GM12878 (cell line): Measurements from ENCODE around the gene POU2F3. TPM values are rescaled to one million over a fixed set of nuclear protein-coding genes. Genes with fewer than 3 reads are reported as not detected.
A peak's percentile ranks its signal among the peaks of the same experiment; 100 is the strongest.

Source experiments
- ATAC-seq: fragments of 200-7000 bp; cut with Tn5 transposase; 3 replicates; pipeline ENCODE4 v1.9.1; 2020; ENCODE audit warnings: mild to moderate bottlenecking, moderate library complexity
- BruUV-seq: library from RNA; stranded (reverse); fragments of 400-500 nt; replicated peaks from 2 replicates; lab custom pipeline; 2021; lab: Mats Ljungman, UMichigan
- CTCF ChIA-PET: fragments of 300-600 bp; sonication (Branson Sonifier 250); formaldehyde crosslinking; extraction: SDS; loops from one replicate; lab custom pipeline; 2021; ENCODE audit warnings: inconsistent platforms; lab: Yijun Ruan, JAX
- POLR2A ChIA-PET: fragments of 350-600 bp; formaldehyde crosslinking; extraction: SDS; loops from one replicate; lab custom pipeline; 2021; ENCODE audit warnings: inconsistent platforms; lab: Charles Lee
- RAD21 ChIA-PET: fragments of 300-600 bp; sonication (Branson Sonifier 250); formaldehyde crosslinking; loops from one replicate; lab custom pipeline; 2023; ENCODE audit warnings: antibody characterized with exemption; ENCODE audit not compliant: unreplicated experiment; lab: Charles Lee
- SMC1A ChIA-PET: fragments of 300-600 bp; sonication (Branson Sonifier 250); formaldehyde crosslinking; loops from one replicate; lab custom pipeline; 2023; ENCODE audit not compliant: unreplicated experiment, uncharacterized antibody; lab: Charles Lee
- DNase-seq: peaks from one replicate; pipeline ENCODE4 v3.0.0-alpha.2; 2011; ENCODE audit warnings: low read depth, low spot score
- FAIRE-seq: peaks from 3 replicates; lab custom pipeline; 2011; peaks lifted over from hg19 to GRCh38; lab: Jason Lieb, UNC
- H2AFZ ChIP-seq: 2 replicates; pipeline ENCODE4 v1.6.0; 2011; ENCODE audit warnings: low read depth, low read length, control low read depth; ENCODE audit not compliant: control insufficient read depth
- H3K27ac ChIP-seq: 2 replicates; pipeline ENCODE4 v1.5.1; 2011; ENCODE audit warnings: control low read depth; ENCODE audit not compliant: control insufficient read depth, insufficient read depth
- H3K27me3 ChIP-seq, 2 experiments: replicated peaks in 1 of 2; 2 replicates each; pipeline versions ENCODE4 v1.6.0 to v1.6.1; 2011; ENCODE audit warnings: low read length in 1 of 2; ENCODE audit not compliant: control insufficient read depth in 2 of 2, insufficient read depth in 2 of 2
- H3K36me3 ChIP-seq, 2 experiments: 2 replicates each; pipeline ENCODE4 v1.5.1; 2011; ENCODE audit warnings: low read length in 1 of 2; ENCODE audit not compliant: control insufficient read depth in 2 of 2, insufficient read depth in 2 of 2
- H3K4me1 ChIP-seq: 2 replicates; pipeline ENCODE4 v1.6.1; 2011; ENCODE audit warnings: mild to moderate bottlenecking, low read length, moderate library complexity, mixed read lengths; ENCODE audit not compliant: control insufficient read depth, insufficient read depth
- H3K4me2 ChIP-seq: 2 replicates; pipeline ENCODE4 v1.6.0; 2011; ENCODE audit warnings: control low read depth; ENCODE audit not compliant: control insufficient read depth, insufficient read depth
- H3K4me3 ChIP-seq: fragments of 200-600 bp; sonication (generic); 2 replicates; pipeline ENCODE4 v1.5.1; 2016
- H3K79me2 ChIP-seq: 2 replicates; pipeline ENCODE4 v1.6.0; 2011; ENCODE audit warnings: low read length; ENCODE audit not compliant: control insufficient read depth, insufficient read depth
- H3K9ac ChIP-seq: 2 replicates; pipeline ENCODE4 v1.8.0; 2011; ENCODE audit warnings: low read length, control low read depth, mixed read lengths; ENCODE audit not compliant: control insufficient read depth, insufficient read depth
- H3K9me3 ChIP-seq: replicated peaks from 3 replicates; pipeline ENCODE4 v1.5.1; 2011; ENCODE audit warnings: mild to moderate bottlenecking, low read length; ENCODE audit not compliant: control insufficient read depth, insufficient read depth
- H4K20me1 ChIP-seq: 2 replicates; pipeline ENCODE4 v1.6.0; 2011; ENCODE audit not compliant: control insufficient read depth, insufficient read depth
- GATAD2B ChIP-seq: fragments of 450-650 bp; conservative IDR thresholded peaks from 2 replicates; pipeline ENCODE4 v1.6.1; 2017; ENCODE audit warnings: low read depth, mild to moderate bottlenecking, moderate library complexity
- IKZF2 ChIP-seq, 2 experiments: fragments of 450-650 bp; IDR thresholded peaks; 2 replicates each; pipeline ENCODE4 v1.6.1; 2017; ENCODE audit warnings: mild to moderate bottlenecking in 2 of 2, moderate library complexity in 2 of 2
- MEF2A ChIP-seq: IDR thresholded peaks from 2 replicates; pipeline ENCODE4 v1.6.1; 2011; ENCODE audit warnings: low read depth, mild to moderate bottlenecking, low read length, moderate library complexity; ENCODE audit not compliant: insufficient read depth
- SPI1 ChIP-seq: IDR thresholded peaks from 2 replicates; pipeline ENCODE4 v1.6.1; 2011; ENCODE audit warnings: low read depth, mild to moderate bottlenecking, low read length, moderate library complexity, borderline replicate concordance; ENCODE audit not compliant: insufficient read depth
- TBL1XR1 ChIP-seq: IDR thresholded peaks from 2 replicates; pipeline ENCODE4 v1.6.1; 2012; ENCODE audit warnings: low read depth, low read length, improper control_type of control experiment
- ZZZ3 ChIP-seq: IDR thresholded peaks from 2 replicates; pipeline ENCODE4 v1.6.1; 2011; ENCODE audit warnings: low read depth; ENCODE audit not compliant: control insufficient read depth, insufficient read length
- WGBS: methylation state at CpG from one replicate; pipeline ENCODE4 v1.1.6; 2016; ENCODE audit warnings: low lambda C conversion rate; ENCODE audit not compliant: insufficient replicate concordance, insufficient coverage; ENCODE audit errors: missing lambda C conversion rate; 5-methylcytosine and 5-hydroxymethylcytosine counted together
- in situ Hi-C: fragments of 300-500 bp; cut with MboI; formaldehyde crosslinking; loops from 9 replicates; pipeline ENCODE4 v1.14.3; 2018; ENCODE audit warnings: mixed read lengths
- intact Hi-C: fragments of 100-400 bp; cut with micrococcal nuclease; formaldehyde crosslinking; loops from one replicate; pipeline ENCODE4 v1.14.2; 2022; ENCODE audit not compliant: unreplicated experiment
- polyA plus RNA-seq, 11 experiments: library from polyadenylated mRNA; depleted of rRNA in 4 of 11; unstranded in 6 of 11; stranded (reverse) in 5 of 11; fragments of >200 nt; fragmentation: Nextera tagmentation in 4 of 11; fragmentation: Illumina TruSeq in 1 of 11; extraction: Ambion mirVana in 4 of 11; extraction: Trizol in 1 of 11; gene quantifications; 1 replicate in 1 of 11; 2 replicates in 10 of 11; pipeline versions ENCODE4 v1.2.1 to v1.2.3, GENCODE V29; 2011 to 2016; ENCODE audit warnings: inconsistent platforms in 2 of 11, missing spikeins in 2 of 11, low read depth in 1 of 11
- total RNA-seq, 4 experiments: library from RNA; depleted of rRNA in 3 of 4; stranded (reverse); fragments of >200 nt in 3 of 4; fragmentation: Illumina TruSeq in 1 of 4; extraction: Trizol in 1 of 4; gene quantifications; 2 replicates each; pipeline versions ENCODE4 v1.2.1 to v1.2.3, GENCODE V29; 2013 to 2021

The POU2F3 gene
- total and polyA plus RNA-seq, 10 of the 15 experiments (the other 5 are each of a cell fraction or from before 2014, with no cell fraction given): 0.09 to 4.4 (median 0.33) TPM

DNA sequence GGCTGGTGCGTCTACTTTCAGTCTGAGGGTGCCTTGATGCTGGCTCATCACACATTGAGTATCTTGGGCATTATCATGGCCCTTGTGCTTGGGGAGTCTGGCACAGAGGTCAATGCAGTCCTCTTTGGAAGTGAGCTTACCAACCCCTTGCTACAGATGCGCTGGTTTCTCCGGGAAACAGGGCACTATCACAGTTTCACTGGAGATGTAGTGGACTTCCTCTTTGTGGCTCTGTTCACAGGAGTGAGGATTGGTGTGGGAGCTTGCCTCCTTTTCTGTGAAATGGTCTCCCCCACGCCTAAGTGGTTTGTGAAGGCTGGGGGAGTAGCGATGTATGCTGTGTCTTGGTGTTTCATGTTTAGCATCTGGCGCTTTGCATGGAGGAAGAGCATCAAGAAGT, 90.1 kb downstream of the POU2F3 start:
- no peak overlapping the region for H3K9ac ChIP-seq
- H3K27ac ChIP-seq: no peak overlapping the region
- 57% methylated on average over 6 of the region's 6 CpGs for WGBS
- in situ Hi-C loops (loop anchor here (10.0 kb wide), 1 partner anchor 625 kb away; no protein-coding TSS in a partner anchor), intact Hi-C loops (loop anchor here (10.0 kb wide), 2 partner anchors 595 to 865 kb away; no protein-coding TSS in a partner anchor)
- ATAC-seq (no peak), DNase-seq (no peak), FAIRE-seq (no peak)
- ChIA-PET SMC1A (no interaction called here), POLR2A (no interaction called here), CTCF (interaction anchor here (1.2 kb wide), 1 partner anchor 70 kb away, joined by 3 read pairs; no protein-coding TSS in a partner anchor), RAD21 (no interaction called here)
- BruUV-seq: no TSS peak
- no peaks in the 10 kb centered on the region; the same call in 2 of the 3 replicates for H3K9me3 ChIP-seq
- no peak overlapping the region for H3K4me3 ChIP-seq
- H2AFZ ChIP-seq: no peak overlapping the region
- H3K36me3 ChIP-seq: no peaks in the 10 kb centered on the region
- H4K20me1 ChIP-seq: no peaks in the 10 kb centered on the region
- H3K27me3 ChIP-seq: no peaks in the 10 kb centered on the region; a peak in 1 of 4 replicates
- H3K4me1 ChIP-seq: peaks cover 6% of the 10 kb centered on the region; the same call in 1 of the 2 replicates
- H3K79me2 ChIP-seq: no peaks in the 10 kb centered on the region
- H3K4me2 ChIP-seq: no peak overlapping the region
- TF ChIP-seq IKZF2 (IDR thresholded peaks at IDR 0.05) (no peak), TBL1XR1 (no peak), GATAD2B (no peak), SPI1 (peak; percentile 6; the same call in 1 of the 2 replicates)

DNA sequence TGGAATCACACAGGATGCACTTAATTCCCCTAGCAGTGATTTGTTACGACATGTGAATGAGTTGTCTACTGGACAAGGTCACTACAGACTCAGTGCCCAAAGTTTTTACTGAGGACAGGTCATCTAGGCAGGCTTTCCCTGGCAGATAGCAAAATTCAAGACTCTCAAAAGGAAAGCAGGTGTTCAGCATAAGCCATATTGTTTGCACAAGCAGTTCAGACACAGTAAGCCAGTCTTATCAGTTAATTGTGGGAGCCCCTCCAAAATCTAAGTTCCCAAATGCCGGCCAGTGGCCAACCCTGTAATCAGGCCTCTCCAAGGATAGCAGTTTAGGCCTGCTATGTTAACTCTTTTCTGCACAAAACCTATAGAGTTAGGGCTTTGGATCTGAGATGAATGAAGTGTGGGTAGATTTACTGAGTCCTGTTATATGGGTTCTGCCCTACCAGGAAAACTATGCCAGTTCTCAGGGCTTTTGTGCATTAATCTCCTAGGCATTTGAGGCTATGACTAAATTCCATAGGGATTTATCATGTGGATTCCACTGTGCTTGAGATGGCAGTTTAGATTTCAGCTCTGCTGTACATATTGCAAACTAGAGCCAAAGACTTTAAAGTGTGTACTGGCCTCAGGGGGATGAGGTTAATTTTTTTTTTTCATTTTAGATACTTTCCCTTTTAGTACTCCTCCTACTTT, 91.5 kb downstream of the POU2F3 start:
- Histone ChIP-seq H3K36me3 (no peaks in the 10 kb centered on the region), H3K9ac (no peak overlapping the region), H3K27ac (no peak overlapping the region), H3K4me3 (no peak overlapping the region), H3K9me3 (no peaks in the 10 kb centered on the region; the same call in 2 of the 3 replicates), H3K4me2 (no peak overlapping the region), H3K27me3 (no peaks in the 10 kb centered on the region), H2AFZ (no peak overlapping the region), H4K20me1 (no peaks in the 10 kb centered on the region), H3K79me2 (peaks cover 1% of the 10 kb centered on the region; the same call in 1 of the 2 replicates), H3K4me1 (peaks cover 9% of the 10 kb centered on the region; the same call in 1 of the 2 replicates)
- DNase-seq: no peak
- ChIA-PET RAD21 (no interaction called here), CTCF (interaction anchor here (0.5 to 2.1 kb wide), 4 partner anchors 28 to 308 kb away, joined by 3 to 7 read pairs (median 4); no protein-coding TSS in a partner anchor), SMC1A (interaction anchor here (0.6 to 1.6 kb wide), 4 partner anchors 133 to 386 kb away, joined by 3 to 4 read pairs (median 4); no protein-coding TSS in a partner anchor), POLR2A (no interaction called here)
- FAIRE-seq: no peak
- TF ChIP-seq MEF2A (no peak), TBL1XR1 (no peak), ZZZ3 (no peak)
- no TSS peak for BruUV-seq
- 19% methylated on average over 2 of the region's 2 CpGs for WGBS
- intact Hi-C loops (loop anchor here (10.0 kb wide), 2 partner anchors 593 to 863 kb away; no protein-coding TSS in a partner anchor), in situ Hi-C loops (loop anchor here (10.0 kb wide), 1 partner anchor 623 kb away; no protein-coding TSS in a partner anchor)
- no peak for ATAC-seq
